Gastroesophageal sphincter (tissue), 2 donors: ENCODE measurements around the gene RAB9A.

Experiments
- EP300 ChIP-seq: sonication (generic); formaldehyde crosslinking; IDR thresholded peaks from one replicate; pipeline ENCODE4 v1.6.1; 2017; ENCODE audit warnings: antibody characterized with exemption, mild to moderate bottlenecking
- POLR2A ChIP-seq, 2 donors: fragments of 450-650 bp; IDR thresholded peaks; one replicate each; pipeline ENCODE4 v1.6.1; 2017; ENCODE audit warnings: antibody characterized with exemption in 2 of 2, mild to moderate bottlenecking in 2 of 2, moderate library complexity in 1 of 2

DNA sequence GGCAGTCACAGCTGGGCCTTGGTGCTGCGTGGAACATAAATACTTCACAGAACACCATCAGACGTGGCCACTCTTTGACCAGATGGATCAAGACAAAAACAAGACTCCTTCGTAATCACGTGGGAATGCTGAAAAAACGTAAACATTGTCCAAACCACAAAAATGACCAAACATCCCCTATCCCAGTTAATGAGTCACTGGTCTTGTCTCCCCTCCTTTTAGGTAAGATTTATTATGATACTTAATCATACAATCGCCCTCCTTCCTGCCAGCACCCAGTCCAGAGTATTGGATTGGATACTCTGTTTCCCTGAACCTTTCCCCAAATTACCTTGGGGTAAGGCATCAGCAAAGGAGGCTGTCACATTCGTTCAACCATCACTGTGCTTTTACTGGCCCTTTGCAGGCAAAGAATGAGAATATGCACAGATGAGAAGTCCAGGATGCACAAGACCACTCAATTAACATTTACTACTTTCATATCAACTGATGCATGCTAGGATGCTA, 36.6 kb upstream of the RAB9A start:
- TF ChIP-seq POLR2A (IDR thresholded peaks at IDR 0.05) (no peak), EP300 (no peak)
